Neuronal stem cell (in vitro differentiated cells): ENCODE data around the gene MAP3K14.

Source experiments
- DNase-seq: peaks from one replicate; pipeline ENCODE4 v3.0.0-alpha.2; 2013; ENCODE audit warnings: low spot score
- H2AFZ ChIP-seq: one replicate; pipeline ENCODE4 v1.6.1; 2013; ENCODE audit warnings: mild to moderate bottlenecking, low read length, inconsistent platforms
- H2AK5ac ChIP-seq: 2 replicates; pipeline ENCODE4 v1.6.1; 2013; ENCODE audit warnings: low read depth, mild to moderate bottlenecking, inconsistent platforms, low read length, moderate library complexity, mixed read lengths
- H2BK120ac ChIP-seq: 2 replicates; pipeline ENCODE4 v1.6.1; 2013; ENCODE audit warnings: low read depth, mild to moderate bottlenecking, inconsistent platforms, low read length, moderate library complexity, mixed read lengths
- H2BK12ac ChIP-seq: one replicate; pipeline ENCODE4 v1.6.1; 2013; ENCODE audit warnings: low read length, inconsistent platforms
- H2BK15ac ChIP-seq: 2 replicates; pipeline ENCODE4 v1.6.1; 2013; ENCODE audit warnings: mild to moderate bottlenecking, low read length, inconsistent platforms, mixed read lengths
- H2BK5ac ChIP-seq: one replicate; pipeline ENCODE4 v1.6.1; 2013; ENCODE audit warnings: inconsistent platforms, mild to moderate bottlenecking, low read length, moderate library complexity
- H3K14ac ChIP-seq: one replicate; pipeline ENCODE4 v1.6.1; 2013; ENCODE audit warnings: low read length, inconsistent platforms
- H3K18ac ChIP-seq: 2 replicates; pipeline ENCODE4 v1.6.1; 2013; ENCODE audit warnings: low read length, inconsistent platforms
- H3K23ac ChIP-seq: 2 replicates; pipeline ENCODE4 v1.6.1; 2013; ENCODE audit warnings: low read depth, mild to moderate bottlenecking, mixed read lengths, low read length, inconsistent platforms; ENCODE audit not compliant: poor library complexity
- H3K27ac ChIP-seq: replicated peaks from 3 replicates; pipeline ENCODE4 v1.5.1; 2013; ENCODE audit warnings: low read length, inconsistent platforms
- H3K27me3 ChIP-seq, 3 experiments: 2 replicates each; pipeline ENCODE4 v1.6.1; 2013; ENCODE audit warnings: low read length in 3 of 3, mild to moderate bottlenecking in 2 of 3, inconsistent platforms in 1 of 3, low read depth in 1 of 3, mixed read lengths in 1 of 3, moderate library complexity in 1 of 3; ENCODE audit not compliant: control insufficient read depth in 3 of 3, insufficient read depth in 3 of 3
- H3K36me3 ChIP-seq, 2 donors: replicated peaks in 1 of 2; 2 replicates each; pipeline ENCODE4 v1.6.1; 2013; ENCODE audit warnings: low read length in 2 of 2; ENCODE audit not compliant: control insufficient read depth in 2 of 2, insufficient read depth in 2 of 2
- H3K4ac ChIP-seq: 2 replicates; pipeline ENCODE4 v1.6.1; 2013; ENCODE audit warnings: inconsistent platforms, mild to moderate bottlenecking, low read length, moderate library complexity
- H3K4me1 ChIP-seq, 2 donors: 1 replicate in 1 of 2; 2 replicates in 1 of 2; pipeline ENCODE4 v1.6.1; 2013; ENCODE audit warnings: low read length in 2 of 2, low read depth in 1 of 2; ENCODE audit not compliant: control insufficient read depth in 2 of 2, insufficient read depth in 1 of 2
- H3K4me2 ChIP-seq: one replicate; pipeline ENCODE4 v1.6.1; 2013; ENCODE audit warnings: mild to moderate bottlenecking, low read length, inconsistent platforms; ENCODE audit not compliant: insufficient read depth, poor library complexity, severe bottlenecking
- H3K4me3 ChIP-seq, 2 donors: 2 replicates each; pipeline ENCODE4 v1.5.1; 2013; ENCODE audit warnings: low read length in 2 of 2, mild to moderate bottlenecking in 2 of 2, inconsistent platforms in 1 of 2, moderate library complexity in 1 of 2
- H3K79me1 ChIP-seq: one replicate; pipeline ENCODE4 v1.6.1; 2013; ENCODE audit warnings: low read depth, mild to moderate bottlenecking, inconsistent platforms, low read length, moderate library complexity
- H3K9ac ChIP-seq: one replicate; pipeline ENCODE4 v1.6.1; 2013; ENCODE audit warnings: mild to moderate bottlenecking, low read depth, low read length, inconsistent platforms; ENCODE audit not compliant: poor library complexity
- H3K9me3 ChIP-seq, 2 donors: replicated peaks in 1 of 2; 2 replicates each; pipeline versions ENCODE3 to v1.6.1; 2013; ENCODE audit warnings: low read length in 2 of 2, mild to moderate bottlenecking in 2 of 2, inconsistent platforms in 1 of 2, low read depth in 1 of 2, mixed read lengths in 1 of 2, moderate library complexity in 1 of 2; ENCODE audit not compliant: control insufficient read depth in 2 of 2, insufficient read depth in 1 of 2
- H4K8ac ChIP-seq: one replicate; pipeline ENCODE4 v1.6.1; 2013; ENCODE audit warnings: low read depth, mild to moderate bottlenecking, inconsistent platforms, low read length, moderate library complexity
- H4K91ac ChIP-seq: one replicate; pipeline ENCODE4 v1.6.1; 2013; ENCODE audit warnings: low read length, low read depth, mild to moderate bottlenecking, inconsistent platforms; ENCODE audit not compliant: poor library complexity
- WGBS, 2 donors: extraction: QIAGEN DNeasy Blood & Tissue Kit; methylation state at CpG; one replicate each; pipeline ENCODE4 v1.1.7; 2013; ENCODE audit warnings: missing lambda C conversion rate in 2 of 2, mixed read lengths in 1 of 2; ENCODE audit not compliant: insufficient read length in 2 of 2, insufficient replicate concordance in 1 of 2; ENCODE audit errors: extremely low coverage in 2 of 2; 5-methylcytosine and 5-hydroxymethylcytosine counted together

MAP3K14 gene

GRCh38 chr17:45235416-45236281 is 81.2 kb downstream of the MAP3K14 start:
- H3K18ac ChIP-seq = peak overlapping the region; percentile 50
- no peaks in the 10 kb centered on the region for H3K79me1 ChIP-seq
- H2BK120ac ChIP-seq = no peak overlapping the region
- no peak overlapping the region for H2AFZ ChIP-seq
- H2BK5ac ChIP-seq = no peak overlapping the region
- H3K9me3 ChIP-seq = no peaks in the 10 kb centered on the region
- DNase-seq = peak; percentile 83
- H3K27me3 ChIP-seq = peaks cover 0 to 84% (median 13%) of the 10 kb centered on the region in 3 experiments
- no peak overlapping the region for H3K4me3 ChIP-seq
- no peak overlapping the region for H4K8ac ChIP-seq
- H2AK5ac ChIP-seq = peak overlapping the region; percentile 92
- H3K4me1 ChIP-seq = peaks cover 0 to 10% of the 10 kb centered on the region in 2 donors
- peak overlapping the region; percentile 37 for H3K23ac ChIP-seq
- no peaks in the 10 kb centered on the region for H3K36me3 ChIP-seq
- WGBS, 2 donors = no CpG with 5 or more reads among the region's 20 CpGs
- no peak overlapping the region for H3K14ac ChIP-seq
- no peak overlapping the region for H3K27ac ChIP-seq
- H4K91ac ChIP-seq = peak overlapping the region; percentile 33
- H2BK15ac ChIP-seq = peak overlapping the region; percentile 74
- no peak overlapping the region for H3K4ac ChIP-seq
- no peak overlapping the region for H3K4me2 ChIP-seq
- no peak overlapping the region for H3K9ac ChIP-seq
- no peak overlapping the region for H2BK12ac ChIP-seq

- Histone ChIP-seq H3K14ac (no peak overlapping the region), H2BK15ac (peak overlapping the region; percentile 6), H2BK5ac (no peak overlapping the region), H3K9me3 (no peaks in the 10 kb centered on the region), H3K9ac (peak overlapping the region; percentile 12), H3K27me3 (peaks cover 0 to 84% (median 8%) of the 10 kb centered on the region in 3 experiments), H3K4me1 (peaks cover 0 to 8% of the 10 kb centered on the region in 2 donors), H2AFZ (no peak overlapping the region), H4K8ac (no peak overlapping the region), H3K36me3 (no peaks in the 10 kb centered on the region), H3K18ac (peak overlapping the region; percentile 14), H3K4me3 (no peak overlapping the region), H2BK12ac (no peak overlapping the region), H4K91ac (no peak overlapping the region), H3K79me1 (no peaks in the 10 kb centered on the region), H3K4me2 (no peak overlapping the region), H3K4ac (no peak overlapping the region), H2AK5ac (no peak overlapping the region), H3K23ac (no peak overlapping the region), H3K27ac (no peak overlapping the region), H2BK120ac (no peak overlapping the region)
- no peak for DNase-seq
- no CpG with 5 or more reads among the region's 6 CpGs for WGBS, 2 donors
Measured at GRCh38 chr17:45234641-45235415, 82.0 kb downstream of the MAP3K14 start.

GRCh38 chr17:45233423-45233924 is 83.3 kb downstream of the MAP3K14 start:
- Histone ChIP-seq H3K4me3 (no peak overlapping the region), H3K79me1 (no peaks in the 10 kb centered on the region), H2BK12ac (peak overlapping the region; percentile 77), H3K4me1 (peaks cover 5 to 17% of the 10 kb centered on the region in 2 donors), H3K36me3 (no peaks in the 10 kb centered on the region), H3K27ac (no peak overlapping the region), H3K18ac (no peak overlapping the region), H3K23ac (peak overlapping the region; percentile 66), H2AK5ac (peak overlapping the region; percentile 88), H4K91ac (no peak overlapping the region), H2BK15ac (no peak overlapping the region), H2BK5ac (peak overlapping the region; percentile 87), H3K9ac (no peak overlapping the region), H3K4ac (no peak overlapping the region), H2AFZ (no peak overlapping the region), H3K27me3 (peaks cover 0 to 84% (median 3%) of the 10 kb centered on the region in 3 experiments), H3K9me3 (no peaks in the 10 kb centered on the region), H3K4me2 (no peak overlapping the region), H2BK120ac (no peak overlapping the region), H3K14ac (no peak overlapping the region), H4K8ac (no peak overlapping the region)
- DNase-seq = no peak
- no CpG with 5 or more reads among the region's 8 CpGs for WGBS, 2 donors
